Measurements from ENCODE around the gene CALHM6.

The CALHM6 gene

DNA sequence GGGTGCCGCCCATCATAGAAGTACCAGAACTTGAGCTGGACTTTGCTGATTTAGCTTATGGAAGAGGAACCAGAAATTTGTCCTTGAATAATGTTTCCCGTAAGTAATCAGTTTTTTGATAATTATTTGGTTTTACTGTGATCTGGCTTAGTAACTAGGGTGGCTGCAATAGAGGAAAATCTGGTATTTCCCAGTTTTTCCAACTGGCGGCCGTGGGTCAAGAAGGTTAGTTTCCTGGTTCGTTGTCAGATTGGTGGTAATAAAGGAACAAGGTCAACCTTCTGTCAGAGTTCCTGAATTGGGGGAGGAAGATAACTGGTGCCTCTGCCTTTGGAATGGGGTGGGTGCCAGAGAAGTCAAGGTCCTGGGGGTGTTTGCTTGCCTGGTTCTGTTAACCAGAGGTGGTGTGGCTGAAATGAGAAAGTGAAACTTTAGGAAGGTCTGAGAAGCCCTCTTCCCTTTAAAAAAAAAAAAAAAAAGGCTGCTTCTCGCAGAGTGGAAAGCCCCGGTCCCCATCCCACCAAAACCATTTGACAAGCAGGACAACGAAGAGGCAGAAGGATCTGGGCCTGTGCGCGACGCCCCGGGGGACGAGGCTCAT, at the start of gene CALHM6:
Gene CALHM6 (plus strand): TSS at position 45 of the 601 bp plus-strand sequence. CDS start 555 bp downstream, at position 600.
- DNase-seq = no peak

DNA sequence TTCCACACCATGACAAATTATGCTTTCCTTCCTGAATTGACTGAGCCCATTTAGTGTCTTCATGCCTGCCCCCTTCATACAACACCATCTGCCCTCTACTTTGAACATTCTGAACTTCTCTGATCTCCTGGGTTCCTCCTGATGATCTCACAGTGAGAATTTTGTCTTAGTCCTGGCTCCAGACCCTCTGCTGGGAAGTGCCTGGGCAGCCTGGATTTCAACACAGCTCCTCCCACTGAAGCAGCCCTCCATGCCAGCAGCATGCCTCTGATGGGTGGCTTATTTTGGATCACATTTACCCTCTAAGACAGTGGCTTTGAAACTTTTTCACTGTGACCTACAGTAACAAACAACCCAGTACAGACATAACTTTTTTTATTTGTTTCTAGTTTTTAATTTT, 48.9 kb upstream of the CALHM6 start:
- DNase-seq = no peak

DNA sequence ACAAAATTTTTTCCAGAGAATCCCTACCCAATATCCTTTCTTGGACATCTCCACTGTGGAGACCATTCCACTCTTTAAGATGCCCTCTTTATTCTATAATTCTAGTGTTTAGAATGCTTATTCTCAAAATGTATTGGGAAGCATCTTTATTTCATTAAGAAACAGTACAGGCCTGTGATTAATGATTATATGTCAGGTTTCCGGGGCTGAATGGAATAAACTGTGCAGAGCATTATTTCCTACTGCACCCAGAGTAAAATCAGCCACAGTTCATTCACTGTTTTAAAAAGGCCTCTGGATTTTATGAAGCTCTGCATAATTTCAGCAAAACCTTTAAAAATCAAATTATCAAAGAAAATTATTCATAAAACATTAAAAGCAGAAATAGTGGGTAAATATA, 47.8 kb upstream of the CALHM6 start:
- no peak for DNase-seq

DNA sequence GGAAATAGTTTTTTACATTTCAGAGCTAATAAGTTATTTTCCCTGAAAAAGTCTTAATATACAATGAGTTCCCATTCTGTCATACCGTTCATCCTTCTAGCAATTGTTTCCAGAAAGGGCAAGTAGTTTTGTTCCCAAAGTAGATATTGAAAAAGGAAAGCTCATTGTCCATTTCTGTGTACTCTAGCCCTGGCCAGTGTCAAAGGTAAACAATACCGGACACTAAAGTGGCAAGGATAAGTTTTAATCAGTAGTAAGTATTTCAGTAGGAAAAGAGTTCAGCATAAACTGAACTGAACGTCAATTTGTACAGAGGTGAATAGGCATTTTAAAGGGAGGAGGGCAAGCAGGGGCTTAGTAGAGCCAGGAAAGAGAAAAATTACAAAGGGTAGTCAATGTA, 43.5 kb upstream of the CALHM6 start:
- no peak for DNase-seq

DNA sequence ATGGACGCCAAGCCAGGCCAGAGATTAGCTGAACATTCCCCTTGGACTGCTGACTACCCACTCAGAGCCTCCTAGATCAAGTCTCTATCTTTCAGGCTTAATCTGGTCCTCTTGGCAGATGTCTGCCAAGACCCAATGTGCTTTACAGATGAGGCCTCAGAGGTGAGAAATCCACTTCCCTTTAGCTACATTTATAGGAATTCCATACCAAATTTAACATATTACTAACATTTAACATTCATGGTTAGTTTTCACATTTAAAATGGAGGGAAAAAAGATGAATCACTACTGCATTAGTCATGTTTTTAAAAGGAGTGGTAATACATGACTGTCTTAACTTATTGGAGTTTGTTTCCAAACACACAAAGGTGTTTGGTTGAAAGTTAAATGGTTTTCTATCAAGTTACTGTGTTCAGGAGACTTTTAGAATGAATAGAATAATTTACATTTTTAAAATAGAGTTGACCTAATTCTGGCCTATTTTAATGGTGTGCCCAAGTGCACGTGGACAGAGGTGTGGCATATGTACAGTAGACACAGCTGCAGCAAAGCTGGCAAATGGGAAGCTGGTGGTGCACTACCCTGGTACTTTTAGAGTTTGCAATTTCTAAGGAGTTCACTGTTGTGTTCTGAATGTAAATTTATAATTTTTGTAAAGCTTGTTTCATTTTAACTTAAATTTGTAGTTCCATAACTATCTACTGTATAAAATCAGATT, 41.9 kb upstream of the CALHM6 start:
- no peak for DNase-seq

DNA sequence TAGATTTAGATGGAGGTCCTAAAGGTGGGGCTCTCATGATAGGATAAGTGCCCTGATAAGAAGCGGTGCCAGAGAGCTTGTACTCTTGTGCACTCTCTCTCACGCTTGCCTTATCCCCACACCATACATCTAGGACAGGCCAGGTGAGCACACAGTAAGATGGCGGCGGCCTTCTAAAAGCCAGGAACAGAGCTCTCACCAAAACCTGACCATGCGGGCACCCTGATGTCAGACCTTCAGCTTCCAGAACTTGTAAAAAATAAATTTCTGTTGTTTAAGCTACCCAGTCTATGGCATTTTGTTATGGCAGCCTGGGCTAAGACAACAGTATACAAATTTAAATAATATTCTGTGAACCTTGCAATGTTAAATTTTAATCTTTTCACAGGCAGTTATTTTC, 40.8 kb upstream of the CALHM6 start:
- DNase-seq = no peak

DNA sequence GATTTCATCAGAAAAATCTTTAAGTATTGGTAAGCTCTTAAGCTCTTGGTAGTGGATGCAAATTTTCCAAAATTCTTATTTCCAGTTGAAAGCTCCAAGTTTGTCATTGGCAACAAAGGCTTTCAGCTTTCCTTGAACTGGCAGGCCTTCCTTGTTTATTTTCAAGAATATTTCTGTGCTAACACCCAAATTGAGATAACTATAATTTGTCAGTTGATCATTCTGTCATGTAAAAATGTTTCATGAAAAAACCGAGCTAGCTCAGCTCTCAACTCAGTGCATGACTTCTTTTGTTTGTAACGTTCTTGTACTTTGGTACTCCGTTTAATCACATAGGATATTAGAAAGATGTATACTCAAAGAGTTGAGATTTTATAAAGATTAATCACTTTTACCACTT, 38.9 kb upstream of the CALHM6 start:
- DNase-seq = no peak

DNA sequence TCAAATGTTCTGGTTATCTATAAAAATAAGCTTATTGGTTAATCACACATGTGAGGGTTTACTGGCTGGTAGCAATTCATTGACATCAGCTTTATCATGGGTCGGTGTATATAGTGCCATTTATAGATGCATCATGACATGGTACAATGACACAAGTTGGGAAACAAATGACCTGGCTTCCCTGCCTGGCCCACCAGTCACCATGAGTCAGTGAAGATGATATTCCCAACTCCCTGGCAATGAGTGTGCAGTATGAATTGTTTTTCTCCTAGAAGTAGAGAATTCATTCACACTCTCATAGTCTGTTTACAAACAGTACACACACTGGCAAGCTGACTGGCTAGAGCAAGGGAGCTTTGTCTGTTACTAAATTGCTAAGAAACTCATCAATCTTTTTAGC, 37.2 kb upstream of the CALHM6 start:
- no peak for DNase-seq

DNA sequence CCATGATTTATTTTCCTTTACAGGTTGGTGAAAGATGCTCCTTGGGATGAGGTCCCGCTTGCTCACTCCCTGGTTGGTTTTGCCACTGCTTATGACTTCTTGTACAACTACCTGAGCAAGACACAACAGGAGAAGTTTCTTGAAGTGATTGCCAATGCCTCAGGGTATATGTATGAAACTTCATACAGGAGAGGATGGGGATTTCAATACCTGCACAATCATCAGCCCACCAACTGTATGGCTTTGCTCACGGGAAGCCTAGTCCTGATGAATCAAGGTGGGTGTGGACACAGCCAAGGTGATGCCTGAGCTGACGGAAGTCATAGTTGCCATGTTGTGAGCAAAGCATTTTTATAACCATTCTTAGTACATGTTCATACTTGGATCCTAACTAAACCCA, 34.6 kb upstream of the CALHM6 start:
- DNase-seq = no peak

DNA sequence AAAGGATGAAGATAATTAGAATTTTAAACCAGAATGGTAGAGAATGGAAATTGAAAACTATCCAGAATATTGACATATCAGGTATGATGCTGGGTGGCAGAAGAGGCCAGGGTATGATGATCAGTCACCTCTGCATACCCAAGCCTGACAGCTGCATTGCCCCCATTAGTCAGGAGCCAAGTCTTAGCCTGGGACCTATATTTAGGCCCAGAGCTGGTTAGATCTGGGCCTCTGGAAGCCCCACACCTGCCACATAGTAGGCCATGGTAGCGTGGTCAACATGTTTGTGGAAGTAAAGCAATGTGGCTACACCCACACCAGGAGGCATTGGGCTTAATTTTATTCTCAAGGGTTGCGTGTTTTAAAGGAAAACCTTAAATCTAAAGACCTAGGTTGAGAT, 32.1 kb upstream of the CALHM6 start:
- no peak for DNase-seq

DNA sequence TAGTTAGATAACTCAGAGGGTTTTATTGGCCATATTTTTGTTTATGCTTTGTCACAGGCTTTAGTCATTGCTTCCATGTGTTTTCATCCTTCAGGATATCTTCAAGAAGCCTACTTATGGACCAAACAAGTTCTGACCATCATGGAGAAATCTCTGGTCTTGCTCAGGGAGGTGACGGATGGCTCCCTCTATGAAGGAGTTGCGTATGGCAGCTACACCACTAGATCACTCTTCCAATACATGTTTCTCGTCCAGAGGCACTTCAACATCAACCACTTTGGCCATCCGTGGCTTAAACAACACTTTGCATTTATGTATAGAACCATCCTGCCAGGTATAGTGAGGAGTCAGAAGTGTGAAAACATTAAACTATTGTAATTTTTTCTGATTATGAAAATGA, 30.3 kb upstream of the CALHM6 start:
- DNase-seq = no peak

DNA sequence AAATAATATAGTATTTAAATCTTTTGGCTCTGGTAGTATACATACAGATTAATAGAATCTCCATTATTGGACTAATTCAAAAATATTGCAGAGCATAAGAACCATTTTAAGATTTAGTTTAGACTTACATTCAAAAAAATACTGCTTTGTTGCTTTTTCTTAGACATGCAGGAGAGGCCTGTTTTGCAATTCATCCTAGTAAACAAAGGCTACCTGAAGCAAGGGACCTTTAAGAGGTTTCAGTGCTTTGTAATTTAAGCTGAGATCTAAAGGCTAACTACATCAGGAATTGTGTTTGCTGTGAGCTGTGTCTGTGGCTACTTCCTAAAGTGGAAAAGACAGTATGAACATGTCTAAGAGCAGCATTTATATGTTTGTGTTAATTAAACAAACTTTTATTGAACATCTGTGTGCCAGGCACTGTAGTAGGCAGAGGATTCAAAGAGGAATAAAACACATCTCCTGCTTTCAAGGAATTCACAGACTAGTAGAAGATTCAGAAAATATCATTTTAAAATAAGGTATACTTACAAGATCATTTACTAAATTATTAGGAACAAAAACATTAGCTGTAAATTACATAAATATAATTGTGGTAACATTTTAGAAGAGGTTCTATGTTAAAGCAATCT, 29.1 kb upstream of the CALHM6 start:
- no peak for DNase-seq

DNA sequence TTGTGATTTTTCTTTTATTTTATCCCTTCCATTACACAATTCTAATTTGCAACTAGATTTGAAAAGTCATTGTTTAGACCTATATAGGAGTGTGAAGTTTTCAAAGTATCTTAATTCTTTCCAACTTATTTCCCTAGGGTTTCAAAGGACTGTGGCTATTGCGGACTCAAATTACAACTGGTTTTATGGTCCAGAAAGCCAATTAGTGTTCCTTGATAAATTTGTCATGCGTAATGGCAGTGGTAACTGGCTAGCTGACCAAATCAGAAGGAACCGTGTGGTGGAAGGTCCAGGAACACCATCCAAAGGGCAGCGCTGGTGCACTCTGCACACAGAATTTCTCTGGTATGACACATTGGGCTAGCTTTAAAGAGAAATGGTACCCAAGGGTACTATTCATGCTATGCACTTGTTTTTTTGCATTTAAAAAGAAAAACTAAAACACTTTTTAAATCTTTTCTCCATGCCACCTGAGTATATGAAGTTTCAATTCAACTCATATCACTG, 27.9 kb upstream of the CALHM6 start:
- DNase-seq = no peak

DNA sequence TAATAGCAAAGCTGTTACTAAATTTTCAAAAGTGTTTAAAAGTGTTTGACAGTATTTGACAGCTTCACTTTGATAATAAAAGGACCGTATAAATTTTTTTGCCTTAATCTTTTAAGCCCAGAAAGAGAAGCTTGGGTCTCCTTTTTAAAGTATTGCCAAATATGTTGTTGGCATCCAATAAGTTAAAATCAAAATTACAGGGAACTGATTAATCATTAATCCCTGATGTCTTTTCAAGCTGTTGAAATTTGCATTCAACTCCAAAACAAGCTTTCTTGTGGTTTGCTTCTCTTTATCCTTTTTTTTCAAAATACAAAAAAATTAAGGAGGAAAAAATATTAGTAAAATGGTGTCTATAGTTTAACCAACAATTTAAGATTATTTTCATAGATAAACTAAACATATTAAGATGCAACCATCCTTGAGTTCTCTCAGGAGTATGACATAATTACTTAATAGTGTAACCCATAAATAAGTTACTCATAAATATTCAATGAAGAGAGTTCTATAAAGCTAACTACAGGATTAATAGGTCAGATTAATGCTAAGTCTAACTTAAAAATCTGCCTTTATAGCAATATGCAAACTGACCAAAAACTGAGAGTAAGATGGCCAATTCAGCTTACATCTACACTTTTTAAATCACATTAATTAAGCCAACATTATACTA, 27.0 kb upstream of the CALHM6 start:
- DNase-seq = no peak

DNA sequence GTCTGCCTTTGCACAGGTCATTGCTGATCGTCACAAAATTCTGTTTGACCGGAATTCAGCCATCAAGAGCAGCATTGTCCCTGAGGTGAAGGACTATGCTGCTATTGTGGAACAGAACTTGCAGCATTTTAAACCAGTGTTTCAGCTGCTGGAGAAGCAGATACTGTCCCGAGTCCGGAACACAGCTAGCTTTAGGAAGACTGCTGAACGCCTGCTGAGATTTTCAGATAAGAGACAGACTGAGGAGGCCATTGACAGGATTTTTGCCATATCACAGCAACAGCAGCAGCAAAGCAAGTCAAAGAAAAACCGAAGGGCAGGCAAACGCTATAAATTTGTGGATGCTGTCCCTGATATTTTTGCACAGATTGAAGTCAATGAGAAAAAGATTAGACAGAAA, 24.6 kb upstream of the CALHM6 start:
- DNase-seq = no peak

DNA sequence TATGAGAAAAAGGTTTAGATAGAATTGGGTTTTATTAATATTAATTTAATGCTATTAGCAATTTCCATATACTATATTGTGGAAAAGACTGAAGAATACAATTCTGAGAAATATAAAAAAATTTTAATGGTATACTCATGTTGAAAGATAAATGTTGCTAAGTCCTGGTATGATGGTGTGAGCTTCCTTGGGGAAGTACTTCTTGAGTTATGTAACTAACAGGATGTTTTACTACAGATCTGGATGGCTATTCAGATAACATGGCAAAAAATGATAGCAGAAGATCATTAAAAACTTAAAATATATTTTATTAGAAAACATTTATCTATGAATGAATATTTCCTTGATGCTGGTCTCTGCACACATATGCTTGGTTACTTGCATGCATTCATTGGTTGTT, 23.5 kb upstream of the CALHM6 start:
- DNase-seq = no peak

DNA sequence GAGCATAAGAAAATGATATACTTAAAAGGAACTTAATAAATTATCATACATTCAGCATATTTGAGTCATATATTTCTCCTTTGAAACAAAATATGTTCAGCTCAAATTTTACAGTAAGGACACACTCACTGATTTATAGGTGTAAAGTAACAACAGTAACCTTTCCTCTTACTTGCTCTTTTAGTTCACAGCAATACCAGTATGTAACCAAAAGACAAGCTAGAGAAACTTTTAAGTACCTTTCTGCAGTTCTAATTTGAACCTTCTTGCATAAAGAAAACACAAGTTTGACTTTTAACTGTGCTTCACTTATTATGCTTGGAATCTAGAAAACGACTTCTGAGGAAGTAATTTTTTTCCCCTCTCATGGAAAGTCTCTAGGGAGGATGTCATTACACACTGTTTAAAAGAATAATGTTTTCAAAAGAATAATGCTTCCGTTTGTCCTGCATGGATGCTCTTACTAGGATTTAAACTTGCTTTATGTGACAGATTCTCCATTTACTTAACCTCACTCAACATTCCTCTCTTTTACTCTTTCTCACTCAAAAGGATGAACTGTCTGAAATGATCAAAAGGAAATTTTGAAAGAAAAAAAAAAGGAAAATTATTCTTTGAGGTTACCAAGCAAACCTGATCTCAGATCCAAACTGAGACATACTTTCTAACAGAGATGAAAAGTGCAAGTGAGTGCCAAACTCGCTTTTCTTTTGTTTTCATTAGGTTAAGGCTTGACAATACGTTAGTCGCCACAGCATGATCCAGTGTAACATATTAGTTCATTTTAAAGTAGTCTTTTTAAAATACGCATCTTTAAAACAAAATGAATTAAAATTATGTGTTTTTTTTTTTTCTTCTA, 22.4 kb upstream of the CALHM6 start:
- DNase-seq = no peak

DNA sequence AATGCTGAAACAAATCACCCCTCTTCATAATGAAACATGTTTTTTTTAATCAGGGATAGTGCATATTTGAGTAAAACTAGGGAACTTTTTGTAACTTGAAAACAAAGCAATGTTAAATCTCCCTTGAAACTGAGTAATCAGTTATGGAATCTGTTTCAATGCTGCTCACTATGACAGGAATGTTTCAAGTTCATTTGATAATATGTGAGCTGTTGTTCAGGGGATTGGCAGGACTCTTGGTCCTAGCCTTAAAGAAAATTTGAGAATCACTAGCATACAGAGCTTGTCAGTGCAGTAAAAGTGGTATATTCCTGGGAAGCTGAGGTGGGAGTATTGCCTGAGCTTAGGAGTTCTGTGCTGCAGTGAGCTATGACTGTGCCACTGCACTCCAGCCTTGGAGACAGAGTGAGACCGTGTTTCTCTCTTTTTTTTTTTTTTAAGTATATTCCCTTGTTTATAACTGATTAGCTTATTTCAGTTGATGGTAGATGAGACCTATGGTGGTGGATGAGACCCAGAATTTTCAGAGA, 21.6 kb upstream of the CALHM6 start:
- no peak for DNase-seq

DNA sequence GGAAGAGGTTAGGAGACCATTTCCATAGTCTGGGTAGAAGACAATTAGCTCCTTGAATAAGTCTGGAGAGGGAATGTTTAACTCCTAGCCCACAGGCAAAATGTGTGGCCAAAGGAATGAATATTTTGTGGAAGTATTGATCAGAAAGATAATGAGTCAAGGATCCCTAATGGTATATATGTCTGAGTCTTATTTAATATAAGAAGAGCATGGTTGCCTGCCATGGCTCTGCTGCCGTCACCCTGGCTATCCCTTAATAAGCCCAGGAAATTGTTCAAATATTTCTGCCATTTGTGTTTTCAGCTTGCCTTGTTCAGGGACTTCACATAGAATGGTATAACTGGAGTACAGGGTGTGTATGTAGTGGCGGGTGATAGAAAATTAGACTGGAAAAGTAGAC, 18.1 kb upstream of the CALHM6 start:
- no peak for DNase-seq

DNA sequence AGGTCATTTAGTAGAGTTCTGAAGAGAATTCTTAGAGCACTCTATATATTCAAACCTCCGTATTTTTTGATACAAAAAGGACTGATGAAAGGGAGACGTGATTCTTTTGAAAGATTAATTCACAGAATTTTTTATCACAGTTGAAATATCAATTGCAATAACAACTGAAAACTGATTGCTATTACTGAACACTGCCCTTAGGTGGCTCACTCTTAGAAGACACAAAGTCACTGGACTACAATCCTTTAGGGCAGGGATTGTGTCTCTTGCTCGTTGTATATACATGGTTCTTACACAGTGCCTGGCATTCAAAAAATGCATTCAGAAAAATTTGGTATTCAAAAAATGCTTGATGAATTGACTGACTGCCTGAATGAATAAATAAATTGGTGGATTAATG, 17.1 kb upstream of the CALHM6 start:
- no peak for DNase-seq

DNA sequence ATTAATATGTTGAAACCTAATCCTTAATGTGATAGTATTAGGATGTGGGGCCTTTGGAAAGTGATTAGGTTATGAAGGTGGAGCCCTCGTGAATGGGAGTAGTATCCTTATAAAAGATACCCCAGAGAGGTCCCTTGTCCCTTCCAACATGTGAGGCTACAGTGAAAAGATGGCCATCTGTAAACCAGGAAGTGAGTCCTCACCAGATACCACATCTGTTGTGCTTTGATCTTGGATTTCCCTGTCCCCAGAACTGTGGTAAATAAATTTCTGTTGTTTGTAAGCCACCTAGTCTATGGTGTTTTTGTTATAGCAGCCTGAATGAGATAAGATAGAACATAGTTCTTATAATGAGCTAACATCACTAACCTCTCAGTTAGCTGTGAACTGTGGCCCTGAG, 16.6 kb upstream of the CALHM6 start:
- no peak for DNase-seq

DNA sequence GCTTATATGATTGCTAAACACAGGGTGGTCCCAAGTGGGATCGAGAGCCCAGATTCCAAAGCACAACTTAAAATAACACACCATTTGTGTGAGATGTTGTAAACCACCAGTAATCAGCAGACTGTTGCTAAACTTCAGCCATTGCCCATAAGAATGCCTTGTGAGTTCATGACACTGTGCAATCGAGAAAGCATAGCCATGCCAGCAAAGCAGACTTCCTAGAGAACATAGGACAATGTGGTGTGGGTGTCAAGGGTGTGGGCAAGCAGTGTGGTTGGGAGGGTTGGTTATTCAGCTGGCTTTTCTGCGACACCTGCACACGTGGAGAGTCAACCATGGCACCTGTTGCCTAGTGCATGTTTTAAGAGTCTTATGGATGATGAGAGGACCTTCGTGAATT, 16.1 kb upstream of the CALHM6 start:
- DNase-seq = no peak

DNA sequence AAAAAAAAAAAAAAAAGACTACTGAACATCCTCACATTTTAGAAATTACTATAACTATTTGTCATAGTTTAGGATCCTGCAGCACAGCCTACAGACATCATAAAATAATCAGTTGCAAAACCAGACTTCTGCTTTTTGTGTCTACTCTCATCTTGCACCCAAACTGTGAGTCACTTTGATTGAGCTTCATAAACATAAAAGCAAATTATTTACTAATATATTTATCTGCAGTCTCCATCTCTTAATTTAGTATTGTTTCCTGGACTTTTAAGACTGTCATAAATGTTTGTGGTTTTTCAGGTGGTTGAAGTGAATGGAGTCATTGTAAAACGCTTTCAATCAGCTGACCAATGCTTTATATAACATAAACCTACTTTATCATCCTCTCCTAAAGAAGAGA, 14.8 kb upstream of the CALHM6 start:
- no peak for DNase-seq
